ENCODE measurements around the gene NDP. TPM values are rescaled to one million over a fixed set of nuclear protein-coding genes. Genes with fewer than 3 reads are reported as not detected.
"Not testable (repeated sequence)": the region's sequence is repeated elsewhere in the genome, so short reads cannot be mapped to it uniquely, and the experiment has no call there.

NDP gene
- total RNA-seq, 1 donor from 2014 or later: 1.1 TPM

DNA sequence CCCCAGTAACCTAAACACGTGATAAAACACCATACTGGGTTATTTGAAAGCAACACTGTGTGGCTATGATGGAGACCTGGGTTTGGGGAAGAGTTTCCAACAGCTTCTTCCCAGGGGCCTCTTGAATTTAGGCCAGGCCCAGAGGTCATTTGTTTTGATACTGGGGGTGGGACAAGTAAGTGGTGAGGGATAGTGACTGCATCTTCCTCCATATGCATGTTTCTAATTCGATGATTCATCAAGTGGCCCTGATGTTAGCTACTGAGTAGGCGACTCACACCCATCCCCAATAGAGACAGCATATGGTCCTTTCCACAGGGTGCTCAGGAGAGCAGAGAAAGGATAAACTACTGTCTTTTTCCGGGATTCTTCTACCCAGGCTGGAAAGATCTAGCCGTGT, 2.7 kb downstream of the NDP start:
- DNase-seq: no peak

GRCh38 chrX:43969504-43970501, 3.4 kb downstream of the NDP start:
- DNase-seq: no peak

- no peak for DNase-seq
Measured at GRCh38 chrX:43968359-43968781, 4.8 kb downstream of the NDP start.

DNA sequence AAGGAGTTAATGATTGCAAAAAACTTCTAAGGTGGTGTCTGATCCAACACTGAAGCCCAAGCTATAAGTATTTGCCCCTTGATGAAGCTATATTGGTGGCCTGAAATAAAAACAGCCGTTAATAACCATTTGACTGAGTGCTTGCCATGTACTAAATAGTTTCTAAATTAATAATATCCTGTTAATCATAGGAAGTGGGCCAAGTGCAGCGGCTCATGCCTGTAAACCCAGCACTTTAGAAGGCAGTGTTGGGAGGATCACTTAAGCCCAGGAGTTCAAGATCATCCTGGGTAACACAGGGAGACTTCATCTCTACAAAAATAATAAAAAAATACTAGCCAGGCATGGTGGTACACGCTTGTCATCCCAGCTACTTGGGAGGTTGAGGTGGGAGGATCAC, 8.3 kb downstream of the NDP start:
- DNase-seq: no peak

DNA sequence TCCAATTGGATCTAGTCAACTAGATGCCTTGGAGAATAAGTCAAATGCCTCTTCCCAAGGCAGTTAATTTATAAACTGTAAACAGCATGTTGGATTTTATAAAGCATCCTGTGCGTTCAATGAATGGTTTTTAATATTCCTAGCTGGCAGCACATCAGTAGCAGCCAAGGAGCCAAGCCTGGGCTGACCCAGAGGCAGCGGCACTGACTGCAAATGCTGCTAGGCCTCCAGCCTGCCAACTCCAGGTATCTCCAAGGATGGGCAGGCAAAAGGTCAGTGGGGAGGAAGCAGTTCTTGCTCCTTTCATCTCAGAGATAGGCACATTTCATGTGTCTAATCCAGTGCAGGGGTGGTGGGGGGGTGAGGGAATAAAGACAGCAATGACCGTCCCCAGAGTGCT, 9.5 kb downstream of the NDP start:
- DNase-seq: no peak

- no peak for DNase-seq
Measured at GRCh38 chrX:43962636-43963035, 10.6 kb downstream of the NDP start.

GRCh38 chrX:43961699-43962098, 11.5 kb downstream of the NDP start:
- DNase-seq: no peak

GRCh38 chrX:43958529-43958928, 14.7 kb downstream of the NDP start:
- DNase-seq: peak; percentile 88

DNA sequence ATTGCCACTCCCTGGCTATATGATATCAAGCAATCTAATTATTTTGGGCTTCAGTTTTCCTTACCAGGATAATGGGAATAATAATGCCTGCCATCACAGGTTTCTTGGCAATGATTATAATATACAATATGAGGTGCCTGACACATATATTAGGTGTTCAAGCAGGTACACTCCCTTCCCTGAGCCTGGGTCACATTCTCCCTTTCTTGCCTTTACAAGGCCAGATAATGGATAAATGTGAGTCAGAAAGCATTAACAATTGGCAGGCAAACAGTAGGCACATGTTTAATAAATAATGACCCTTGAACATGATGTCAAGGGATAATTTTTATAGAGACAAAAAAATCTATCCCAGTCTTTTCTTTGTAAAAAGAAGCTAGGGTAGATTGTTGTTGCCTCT, 17.2 kb downstream of the NDP start:
- DNase-seq: no peak

DNA sequence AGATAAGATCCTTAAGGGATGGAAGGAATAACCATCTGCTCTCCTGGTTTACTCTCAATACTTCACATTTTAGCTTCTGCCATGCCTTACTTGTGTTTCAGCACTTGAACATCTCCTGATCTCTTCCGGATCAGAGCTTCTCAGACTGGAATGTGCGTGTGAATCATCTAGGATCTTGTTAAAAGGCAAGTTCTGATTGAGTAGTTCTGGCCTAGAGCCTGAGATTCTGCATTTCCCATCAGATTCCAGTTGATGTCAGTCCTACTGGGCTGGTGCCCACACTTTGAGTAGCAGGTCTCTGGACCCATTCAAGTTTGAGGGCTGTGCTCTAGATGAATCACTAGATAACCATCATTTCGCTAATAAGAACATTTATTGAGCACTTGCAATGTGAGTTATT, 20.0 kb downstream of the NDP start:
- no peak for DNase-seq

GRCh38 chrX:43949669-43950068, 23.5 kb downstream of the NDP start:
- DNase-seq: peak; percentile 24

DNA sequence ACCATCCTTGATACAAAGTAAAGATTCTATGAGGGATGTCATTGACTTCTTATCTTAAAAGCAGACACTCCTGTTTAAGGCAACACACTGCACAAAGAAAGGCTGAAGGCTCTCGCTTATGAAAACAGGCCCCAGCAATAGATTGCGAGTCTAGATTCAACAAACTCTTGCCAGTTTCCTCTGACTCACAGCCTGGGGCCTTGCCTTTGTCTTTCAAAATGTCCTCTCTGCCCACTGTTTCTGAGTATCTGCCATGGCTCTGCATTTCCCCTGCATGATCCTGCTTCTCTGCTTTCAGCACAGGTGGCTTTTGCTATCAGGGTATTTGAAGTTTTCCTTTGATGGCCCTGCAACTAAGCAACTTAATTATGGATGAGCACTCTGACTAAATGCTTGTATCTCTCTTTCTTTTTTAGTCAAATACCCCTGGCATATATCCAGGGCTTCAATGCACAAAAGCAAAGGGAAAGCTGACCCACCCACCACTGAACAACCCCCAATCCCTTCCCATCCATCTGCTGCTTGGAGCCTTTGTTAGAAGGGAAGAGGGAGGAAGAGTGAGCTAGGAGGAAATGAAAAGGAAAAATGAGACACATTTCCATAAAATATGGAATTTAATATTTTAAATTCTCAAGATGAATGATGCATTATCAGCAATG, 32.2 kb downstream of the NDP start:
- no peak for DNase-seq

GRCh38 chrX:43939187-43939926, 33.8 kb downstream of the NDP start:
- DNase-seq: no peak

- DNase-seq: not testable (repeated sequence)
Measured at GRCh38 chrX:43922032-43922431, 51.2 kb downstream of the NDP start.

DNA sequence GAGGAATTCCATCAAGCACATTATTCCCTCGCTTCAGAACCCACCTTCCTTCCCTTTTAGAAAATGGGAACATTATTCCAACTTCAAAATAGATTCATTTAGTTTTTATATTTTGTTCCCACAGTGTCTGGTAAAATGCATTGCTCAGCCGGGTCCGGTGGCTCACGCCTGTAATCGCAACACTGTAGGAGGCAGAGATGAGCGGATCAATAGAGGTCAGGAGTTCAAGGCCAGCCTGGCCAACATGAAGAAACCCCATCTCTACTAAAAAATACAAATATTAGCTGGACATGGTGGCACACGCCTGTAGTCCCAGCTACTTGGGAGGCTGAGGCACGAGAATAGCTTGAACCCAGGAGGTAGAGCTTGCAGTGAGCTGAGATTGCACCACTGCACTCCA, 62.4 kb downstream of the NDP start:
- DNase-seq: not testable (repeated sequence)

GRCh38 chrX:43910012-43910411, 63.2 kb downstream of the NDP start:
- DNase-seq: no peak

- DNase-seq: no peak
Measured at GRCh38 chrX:43909141-43909540, 64.0 kb downstream of the NDP start.

GRCh38 chrX:43899878-43900815, 73.0 kb downstream of the NDP start:
- DNase-seq: no peak

All from tongue (tissue), 2 donors.